HuH-7.5 (cell line): ENCODE measurements around the gene TRIM38.
"Not testable (repeated sequence)": the region's sequence is repeated elsewhere in the genome, so short reads cannot be mapped to it uniquely, and the experiment has no call there.

Source experiments
- DNase-seq: peaks from one replicate; pipeline ENCODE4 v3.0.0; 2011; ENCODE audit warnings: low spot score

The TRIM38 gene

GRCh38 chr6:26006086-26006939 is 43.7 kb downstream of the TRIM38 start:
- no peak for DNase-seq

- DNase-seq: not testable (repeated sequence)
Measured at GRCh38 chr6:26006940-26007305, 44.3 kb downstream of the TRIM38 start.

- DNase-seq: no peak
Measured at GRCh38 chr6:26008470-26008869, 45.9 kb downstream of the TRIM38 start.

GRCh38 chr6:26009817-26010216 is 47.2 kb downstream of the TRIM38 start:
- no peak for DNase-seq

- DNase-seq: no peak
Measured at GRCh38 chr6:26012061-26012460, 49.5 kb downstream of the TRIM38 start.

GRCh38 chr6:26014386-26014785 is 51.8 kb downstream of the TRIM38 start:
- DNase-seq: not testable (repeated sequence)

GRCh38 chr6:26016245-26016962 is 53.8 kb downstream of the TRIM38 start:
- DNase-seq: no peak

GRCh38 chr6:26016963-26017631 is 54.5 kb downstream of the TRIM38 start:
- DNase-seq: no peak

- DNase-seq: no peak
Measured at GRCh38 chr6:26017632-26017966, 55.0 kb downstream of the TRIM38 start.

GRCh38 chr6:26019261-26019830 is 56.7 kb downstream of the TRIM38 start:
- DNase-seq: no peak

GRCh38 chr6:26019967-26020328 is 57.3 kb downstream of the TRIM38 start:
- DNase-seq: no peak

GRCh38 chr6:26020329-26021000 is 57.9 kb downstream of the TRIM38 start:
- peak; percentile 82 for DNase-seq

- DNase-seq: no peak
Measured at GRCh38 chr6:26021001-26021349, 58.4 kb downstream of the TRIM38 start.

- DNase-seq: peak; percentile 86
Measured at GRCh38 chr6:26021350-26022131, 58.9 kb downstream of the TRIM38 start.

GRCh38 chr6:26022132-26022472 is 59.5 kb downstream of the TRIM38 start:
- DNase-seq: no peak

GRCh38 chr6:26022737-26023136 is 60.1 kb downstream of the TRIM38 start:
- no peak for DNase-seq

- DNase-seq: no peak
Measured at GRCh38 chr6:26024651-26025046, 62.0 kb downstream of the TRIM38 start.

GRCh38 chr6:26025047-26025893 is 62.7 kb downstream of the TRIM38 start:
- no peak for DNase-seq

- no peak for DNase-seq
Measured at GRCh38 chr6:26025894-26026832, 63.6 kb downstream of the TRIM38 start.
